Measurements from ENCODE around the gene PANK1. TPM values are rescaled to one million over a fixed set of nuclear protein-coding genes. Genes with fewer than 3 reads are reported as not detected.

Gene PANK1
- total RNA-seq, 2 experiments from 2014 or later = 12.1 to 16.1 TPM

GRCh38 chr10:89567576-89568245 lies 77.3 kb downstream of the PANK1 start:
- Histone ChIP-seq H3K36me3 (ENCODE audit: insufficient read depth, low read length) (no peaks in the 10 kb centered on the region), H3K9me3 (ENCODE audit: low read length) (no peaks in the 10 kb centered on the region), H4K20me1 (ENCODE audit: insufficient read depth, low read length) (no peaks in the 10 kb centered on the region), H3K79me2 (ENCODE audit: insufficient read depth, low read depth, low read length) (no peaks in the 10 kb centered on the region), H3K9me2 (ENCODE audit: insufficient read depth, low read length) (no peaks in the 10 kb centered on the region), H3K4me2 (ENCODE audit: low read length) (no peak overlapping the region), H3K27ac (ENCODE audit: low read depth, low read length, poor library complexity, severe bottlenecking) (no peak overlapping the region), H3K4me3 (ENCODE audit: low read depth, low read length, poor library complexity, severe bottlenecking) (no peak overlapping the region), H3K4me1 (ENCODE audit: insufficient read depth, low read length, poor library complexity, severe bottlenecking) (no peaks in the 10 kb centered on the region), H2AFZ (ENCODE audit: low read length) (no peak overlapping the region)
- DNase-seq (ENCODE audit: low spot score) = no peak
- CTCF ChIA-PET (ENCODE audit: unreplicated experiment) = no interaction called here
- TF ChIP-seq CTCF (conservative IDR thresholded peaks at IDR 0.05; ENCODE audit: low read length) (no peak), EZH2phosphoT487 (IDR thresholded peaks at IDR 0.05; ENCODE audit: borderline replicate concordance, low read depth, low read length) (no peak)
- POLR2A ChIA-PET = no interaction called here
- intact Hi-C loops (cut with micrococcal nuclease; ENCODE audit: unreplicated experiment) = no loop called here
- no TSS peak for BruUV-seq (replicated peaks)

GRCh38 chr10:89566992-89567391 lies 78.0 kb downstream of the PANK1 start:
- no peak for DNase-seq (ENCODE audit: low spot score)
- Histone ChIP-seq H3K9me2 (ENCODE audit: insufficient read depth, low read length) (no peaks in the 10 kb centered on the region), H3K4me3 (ENCODE audit: low read depth, low read length, poor library complexity, severe bottlenecking) (no peak overlapping the region), H3K4me2 (ENCODE audit: low read length) (no peak overlapping the region), H3K9me3 (ENCODE audit: low read length) (no peaks in the 10 kb centered on the region), H3K4me1 (ENCODE audit: insufficient read depth, low read length, poor library complexity, severe bottlenecking) (no peaks in the 10 kb centered on the region), H3K36me3 (ENCODE audit: insufficient read depth, low read length) (no peaks in the 10 kb centered on the region), H2AFZ (ENCODE audit: low read length) (no peak overlapping the region), H3K27ac (ENCODE audit: low read depth, low read length, poor library complexity, severe bottlenecking) (no peak overlapping the region), H4K20me1 (ENCODE audit: insufficient read depth, low read length) (no peaks in the 10 kb centered on the region), H3K79me2 (ENCODE audit: insufficient read depth, low read depth, low read length) (no peaks in the 10 kb centered on the region)
- intact Hi-C loops (cut with micrococcal nuclease; ENCODE audit: unreplicated experiment) = no loop called here
- ChIA-PET CTCF (ENCODE audit: unreplicated experiment) (no interaction called here), POLR2A (no interaction called here)
- no TSS peak for BruUV-seq (replicated peaks)
- no peak for TF ChIP-seq CTCF (conservative IDR thresholded peaks at IDR 0.05; ENCODE audit: low read length)
- TF ChIP-seq EZH2phosphoT487 (IDR thresholded peaks at IDR 0.05; ENCODE audit: borderline replicate concordance, low read depth, low read length) = no peak

- no peak for DNase-seq (ENCODE audit: low spot score)
- Histone ChIP-seq H4K20me1 (ENCODE audit: insufficient read depth, low read length) (no peaks in the 10 kb centered on the region), H3K4me2 (ENCODE audit: low read length) (no peak overlapping the region), H3K9me2 (ENCODE audit: insufficient read depth, low read length) (no peaks in the 10 kb centered on the region), H3K79me2 (ENCODE audit: insufficient read depth, low read depth, low read length) (no peaks in the 10 kb centered on the region), H3K36me3 (ENCODE audit: insufficient read depth, low read length) (no peaks in the 10 kb centered on the region), H3K27ac (ENCODE audit: low read depth, low read length, poor library complexity, severe bottlenecking) (no peak overlapping the region), H2AFZ (ENCODE audit: low read length) (no peak overlapping the region), H3K4me3 (ENCODE audit: low read depth, low read length, poor library complexity, severe bottlenecking) (no peak overlapping the region), H3K4me1 (ENCODE audit: insufficient read depth, low read length, poor library complexity, severe bottlenecking) (no peaks in the 10 kb centered on the region), H3K9me3 (ENCODE audit: low read length) (no peaks in the 10 kb centered on the region)
- CTCF ChIA-PET (ENCODE audit: unreplicated experiment) = no interaction called here
- BruUV-seq (replicated peaks) = no TSS peak
- POLR2A ChIA-PET = no interaction called here
- intact Hi-C loops (cut with micrococcal nuclease; ENCODE audit: unreplicated experiment) = no loop called here
- no peak for TF ChIP-seq CTCF (conservative IDR thresholded peaks at IDR 0.05; ENCODE audit: low read length)
- TF ChIP-seq EZH2phosphoT487 (IDR thresholded peaks at IDR 0.05; ENCODE audit: borderline replicate concordance, low read depth, low read length) = no peak
Measured at GRCh38 chr10:89566095-89566950, 78.7 kb downstream of the PANK1 start.
